WTC11 (cell line): Measurements from ENCODE around the gene MAP6D1.

ENCODE experiments used
- ELF4 ChIP-seq: sonication (generic); formaldehyde crosslinking; IDR thresholded peaks from 2 replicates; pipeline ENCODE4 v1.8.1; 2022; ENCODE audit warnings: low read depth, mild to moderate bottlenecking, moderate library complexity, missing genetic modification reagents
- FOXP1 ChIP-seq: sonication (generic); formaldehyde crosslinking; IDR thresholded peaks from 2 replicates; pipeline ENCODE4 v1.8.0; 2022; ENCODE audit warnings: missing genetic modification reagents, mild to moderate bottlenecking, moderate library complexity, borderline replicate concordance
- NFE2L1 ChIP-seq: sonication (generic); formaldehyde crosslinking; IDR thresholded peaks from 2 replicates; pipeline ENCODE4 v1.8.1; 2023; ENCODE audit warnings: missing genetic modification reagents
- SMAD3 ChIP-seq: sonication (generic); formaldehyde crosslinking; IDR thresholded peaks from 2 replicates; pipeline ENCODE4 v1.8.0; 2022; ENCODE audit warnings: missing genetic modification reagents, mild to moderate bottlenecking, borderline replicate concordance
- ZNF138 ChIP-seq: sonication (generic); formaldehyde crosslinking; conservative IDR thresholded peaks from 2 replicates; pipeline ENCODE4 v1.8.1; 2022; ENCODE audit warnings: mild to moderate bottlenecking, moderate library complexity, missing genetic modification reagents
- ZNF317 ChIP-seq: sonication (generic); formaldehyde crosslinking; IDR thresholded peaks from 2 replicates; pipeline ENCODE4 v1.8.1; 2023; ENCODE audit warnings: low read depth, mild to moderate bottlenecking, moderate library complexity, missing genetic modification reagents, borderline replicate concordance
- TF ChIP-seq, protein P1 (sequence below): fragments of 200-600 bp; IDR thresholded peaks from 2 replicates; pipeline ENCODE4 v1.8.0; 2022; ENCODE audit warnings: antibody characterized with exemption
- TF ChIP-seq, protein P2 (sequence below): sonication (generic); formaldehyde crosslinking; IDR thresholded peaks from 2 replicates; pipeline ENCODE4 v1.8.1; 2023; ENCODE audit warnings: mild to moderate bottlenecking, moderate library complexity, missing genetic modification reagents
- TF ChIP-seq, protein P3 (sequence below): sonication (generic); formaldehyde crosslinking; IDR thresholded peaks from 2 replicates; pipeline ENCODE4 v1.8.1; 2022; ENCODE audit warnings: mild to moderate bottlenecking, moderate library complexity, missing genetic modification reagents
- TF ChIP-seq, protein P4 (sequence below): sonication (generic); formaldehyde crosslinking; IDR thresholded peaks from 2 replicates; pipeline ENCODE4 v1.8.1; 2023; ENCODE audit warnings: mild to moderate bottlenecking, missing genetic modification reagents
- TF ChIP-seq, protein P5 (sequence below): sonication (generic); formaldehyde crosslinking; IDR thresholded peaks from 2 replicates; pipeline ENCODE4 v1.8.1; 2023; ENCODE audit warnings: mild to moderate bottlenecking, missing genetic modification reagents
- TF ChIP-seq, protein P6 (sequence below): sonication (generic); formaldehyde crosslinking; IDR thresholded peaks from 2 replicates; pipeline ENCODE4 v1.8.0; 2022; ENCODE audit warnings: mild to moderate bottlenecking, missing genetic modification reagents

DNA sequence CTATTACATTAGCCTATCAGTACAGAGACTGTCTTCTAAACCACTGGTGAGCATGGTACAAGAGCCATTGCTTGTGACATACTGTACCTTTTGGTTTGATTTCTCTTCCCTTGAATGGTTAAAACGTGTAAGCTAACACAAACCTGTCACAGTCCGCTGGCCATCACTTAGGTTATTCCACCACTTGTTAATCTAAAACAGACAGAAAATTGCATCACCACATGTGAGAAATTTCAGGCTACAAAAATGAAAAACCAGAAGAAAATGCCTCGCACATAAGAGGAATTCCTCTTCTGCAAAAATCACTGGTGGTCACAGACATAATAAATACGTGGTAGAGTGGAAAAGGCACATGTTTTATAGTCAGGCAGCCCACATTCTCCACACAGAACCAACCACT is 37.2 kb upstream of the MAP6D1 start:
- TF ChIP-seq, protein P1, sequence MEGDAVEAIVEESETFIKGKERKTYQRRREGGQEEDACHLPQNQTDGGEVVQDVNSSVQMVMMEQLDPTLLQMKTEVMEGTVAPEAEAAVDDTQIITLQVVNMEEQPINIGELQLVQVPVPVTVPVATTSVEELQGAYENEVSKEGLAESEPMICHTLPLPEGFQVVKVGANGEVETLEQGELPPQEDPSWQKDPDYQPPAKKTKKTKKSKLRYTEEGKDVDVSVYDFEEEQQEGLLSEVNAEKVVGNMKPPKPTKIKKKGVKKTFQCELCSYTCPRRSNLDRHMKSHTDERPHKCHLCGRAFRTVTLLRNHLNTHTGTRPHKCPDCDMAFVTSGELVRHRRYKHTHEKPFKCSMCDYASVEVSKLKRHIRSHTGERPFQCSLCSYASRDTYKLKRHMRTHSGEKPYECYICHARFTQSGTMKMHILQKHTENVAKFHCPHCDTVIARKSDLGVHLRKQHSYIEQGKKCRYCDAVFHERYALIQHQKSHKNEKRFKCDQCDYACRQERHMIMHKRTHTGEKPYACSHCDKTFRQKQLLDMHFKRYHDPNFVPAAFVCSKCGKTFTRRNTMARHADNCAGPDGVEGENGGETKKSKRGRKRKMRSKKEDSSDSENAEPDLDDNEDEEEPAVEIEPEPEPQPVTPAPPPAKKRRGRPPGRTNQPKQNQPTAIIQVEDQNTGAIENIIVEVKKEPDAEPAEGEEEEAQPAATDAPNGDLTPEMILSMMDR, result no peak
- no peak for TF ChIP-seq ZNF138 (CRISPR knock-in tag)
- TF ChIP-seq NFE2L1 (CRISPR knock-in tag), result no peak
- TF ChIP-seq FOXP1 (CRISPR knock-in tag), result no peak
- TF ChIP-seq, protein P2, sequence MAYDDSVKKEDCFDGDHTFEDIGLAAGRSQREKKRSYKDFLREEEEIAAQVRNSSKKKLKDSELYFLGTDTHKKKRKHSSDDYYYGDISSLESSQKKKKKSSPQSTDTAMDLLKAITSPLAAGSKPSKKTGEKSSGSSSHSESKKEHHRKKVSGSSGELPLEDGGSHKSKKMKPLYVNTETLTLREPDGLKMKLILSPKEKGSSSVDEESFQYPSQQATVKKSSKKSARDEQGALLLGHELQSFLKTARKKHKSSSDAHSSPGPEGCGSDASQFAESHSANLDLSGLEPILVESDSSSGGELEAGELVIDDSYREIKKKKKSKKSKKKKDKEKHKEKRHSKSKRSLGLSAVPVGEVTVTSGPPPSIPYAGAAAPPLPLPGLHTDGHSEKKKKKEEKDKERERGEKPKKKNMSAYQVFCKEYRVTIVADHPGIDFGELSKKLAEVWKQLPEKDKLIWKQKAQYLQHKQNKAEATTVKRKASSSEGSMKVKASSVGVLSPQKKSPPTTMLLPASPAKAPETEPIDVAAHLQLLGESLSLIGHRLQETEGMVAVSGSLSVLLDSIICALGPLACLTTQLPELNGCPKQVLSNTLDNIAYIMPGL (CRISPR knock-in tag), result no peak
- no peak for TF ChIP-seq ELF4 (CRISPR knock-in tag)
- TF ChIP-seq ZNF317, result no peak
- TF ChIP-seq, protein P3, sequence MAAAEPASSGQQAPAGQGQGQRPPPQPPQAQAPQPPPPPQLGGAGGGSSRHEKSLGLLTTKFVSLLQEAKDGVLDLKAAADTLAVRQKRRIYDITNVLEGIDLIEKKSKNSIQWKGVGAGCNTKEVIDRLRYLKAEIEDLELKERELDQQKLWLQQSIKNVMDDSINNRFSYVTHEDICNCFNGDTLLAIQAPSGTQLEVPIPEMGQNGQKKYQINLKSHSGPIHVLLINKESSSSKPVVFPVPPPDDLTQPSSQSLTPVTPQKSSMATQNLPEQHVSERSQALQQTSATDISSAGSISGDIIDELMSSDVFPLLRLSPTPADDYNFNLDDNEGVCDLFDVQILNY, result no peak
- TF ChIP-seq, protein P4, sequence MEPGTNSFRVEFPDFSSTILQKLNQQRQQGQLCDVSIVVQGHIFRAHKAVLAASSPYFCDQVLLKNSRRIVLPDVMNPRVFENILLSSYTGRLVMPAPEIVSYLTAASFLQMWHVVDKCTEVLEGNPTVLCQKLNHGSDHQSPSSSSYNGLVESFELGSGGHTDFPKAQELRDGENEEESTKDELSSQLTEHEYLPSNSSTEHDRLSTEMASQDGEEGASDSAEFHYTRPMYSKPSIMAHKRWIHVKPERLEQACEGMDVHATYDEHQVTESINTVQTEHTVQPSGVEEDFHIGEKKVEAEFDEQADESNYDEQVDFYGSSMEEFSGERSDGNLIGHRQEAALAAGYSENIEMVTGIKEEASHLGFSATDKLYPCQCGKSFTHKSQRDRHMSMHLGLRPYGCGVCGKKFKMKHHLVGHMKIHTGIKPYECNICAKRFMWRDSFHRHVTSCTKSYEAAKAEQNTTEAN (CRISPR knock-in tag), result no peak
- TF ChIP-seq SMAD3 (CRISPR knock-in tag), result no peak
- TF ChIP-seq, protein P5, sequence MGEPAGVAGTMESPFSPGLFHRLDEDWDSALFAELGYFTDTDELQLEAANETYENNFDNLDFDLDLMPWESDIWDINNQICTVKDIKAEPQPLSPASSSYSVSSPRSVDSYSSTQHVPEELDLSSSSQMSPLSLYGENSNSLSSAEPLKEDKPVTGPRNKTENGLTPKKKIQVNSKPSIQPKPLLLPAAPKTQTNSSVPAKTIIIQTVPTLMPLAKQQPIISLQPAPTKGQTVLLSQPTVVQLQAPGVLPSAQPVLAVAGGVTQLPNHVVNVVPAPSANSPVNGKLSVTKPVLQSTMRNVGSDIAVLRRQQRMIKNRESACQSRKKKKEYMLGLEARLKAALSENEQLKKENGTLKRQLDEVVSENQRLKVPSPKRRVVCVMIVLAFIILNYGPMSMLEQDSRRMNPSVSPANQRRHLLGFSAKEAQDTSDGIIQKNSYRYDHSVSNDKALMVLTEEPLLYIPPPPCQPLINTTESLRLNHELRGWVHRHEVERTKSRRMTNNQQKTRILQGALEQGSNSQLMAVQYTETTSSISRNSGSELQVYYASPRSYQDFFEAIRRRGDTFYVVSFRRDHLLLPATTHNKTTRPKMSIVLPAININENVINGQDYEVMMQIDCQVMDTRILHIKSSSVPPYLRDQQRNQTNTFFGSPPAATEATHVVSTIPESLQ, result no peak
- TF ChIP-seq, protein P6, sequence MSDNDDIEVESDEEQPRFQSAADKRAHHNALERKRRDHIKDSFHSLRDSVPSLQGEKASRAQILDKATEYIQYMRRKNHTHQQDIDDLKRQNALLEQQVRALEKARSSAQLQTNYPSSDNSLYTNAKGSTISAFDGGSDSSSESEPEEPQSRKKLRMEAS, result no peak
